Endothelial cell of umbilical vein (primary cell): ENCODE data around the gene CD38.

Source experiments
- CTCF ChIP-seq, 2 donors: IDR thresholded peaks; 1 replicate in 1 of 2; 2 replicates in 1 of 2; pipeline ENCODE4 v1.5.1; 2011; ENCODE audit warnings: low read length in 2 of 2, mild to moderate bottlenecking in 2 of 2, moderate library complexity in 2 of 2, control low read depth in 1 of 2, inconsistent platforms in 1 of 2, low read depth in 1 of 2; ENCODE audit not compliant: insufficient read depth in 1 of 2; ENCODE audit errors: extremely low read depth in 1 of 2
- FOS ChIP-seq: IDR thresholded peaks from 2 replicates; pipeline ENCODE4 v1.6.1; 2011; ENCODE audit warnings: mild to moderate bottlenecking, low read length, moderate library complexity, borderline replicate concordance; ENCODE audit not compliant: insufficient read depth
- MYC ChIP-seq: IDR thresholded peaks from one replicate; pipeline ENCODE4 v1.6.1; 2011; ENCODE audit warnings: mild to moderate bottlenecking, low read depth, low read length
- POLR2AphosphoS5 ChIP-seq: IDR thresholded peaks from 2 replicates; pipeline ENCODE4 v1.6.1; 2012; ENCODE audit warnings: low read depth, mild to moderate bottlenecking, control low read depth, low read length, moderate library complexity; ENCODE audit not compliant: insufficient read depth

DNA sequence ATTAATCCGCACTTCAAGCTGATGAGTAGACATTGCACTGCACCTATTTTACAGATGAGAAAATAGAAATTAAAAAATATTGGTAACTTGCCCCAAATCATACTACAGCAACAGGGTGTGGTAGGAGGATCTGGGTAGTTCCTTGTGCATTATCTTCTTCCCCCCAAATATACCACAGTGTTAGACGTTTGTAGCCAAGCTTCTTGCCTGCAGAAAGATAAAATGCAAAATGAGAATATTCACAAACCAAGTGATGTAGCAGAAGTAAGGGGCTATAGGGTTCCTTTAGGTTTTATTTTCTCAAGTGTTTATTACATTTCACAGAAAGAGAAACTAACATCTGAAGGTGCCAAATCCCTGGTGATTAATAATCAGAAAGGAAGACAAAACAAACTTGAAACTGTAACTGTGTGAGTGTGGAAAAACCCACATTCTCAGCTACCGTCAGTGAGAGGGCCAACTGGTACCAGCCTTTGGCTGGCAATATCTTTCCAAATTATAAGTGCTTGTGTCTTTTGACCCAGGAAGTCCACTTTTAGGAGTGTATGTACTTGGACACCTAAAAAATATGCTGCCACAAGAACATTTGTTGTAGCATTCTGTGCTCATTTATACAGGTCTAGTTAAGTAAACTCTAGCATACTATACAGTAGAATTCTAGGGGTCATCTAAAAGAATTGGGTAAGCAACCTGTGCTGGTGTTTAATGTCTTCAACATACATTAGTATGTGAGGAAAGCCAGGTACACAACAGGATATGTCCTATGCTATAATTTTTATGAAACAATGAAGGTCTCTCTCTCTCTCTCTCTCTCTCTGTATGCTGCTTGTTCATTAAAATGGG is 6.7 kb upstream of the CD38 start:
- TF ChIP-seq CTCF (IDR thresholded peaks at IDR 0.05; ENCODE audit: extremely low read depth in 1 of 2, insufficient read depth in 1 of 2, low read depth in 1 of 2, low read length in 2 of 2) (no peak), POLR2AphosphoS5 (no peak), MYC (no peak), FOS (no peak)
